A204.1 (cell line): Measurements from ENCODE around the gene LGALS9C.
"Not testable (repeated sequence)": the region's sequence is repeated elsewhere in the genome, so short reads cannot be mapped to it uniquely, and the experiment has no call there.

ENCODE experiments used
- FAIRE-seq: peaks from 2 replicates; lab custom pipeline; 2012; peaks lifted over from hg19 to GRCh38; lab: Jason Lieb, UNC

Gene LGALS9C

DNA sequence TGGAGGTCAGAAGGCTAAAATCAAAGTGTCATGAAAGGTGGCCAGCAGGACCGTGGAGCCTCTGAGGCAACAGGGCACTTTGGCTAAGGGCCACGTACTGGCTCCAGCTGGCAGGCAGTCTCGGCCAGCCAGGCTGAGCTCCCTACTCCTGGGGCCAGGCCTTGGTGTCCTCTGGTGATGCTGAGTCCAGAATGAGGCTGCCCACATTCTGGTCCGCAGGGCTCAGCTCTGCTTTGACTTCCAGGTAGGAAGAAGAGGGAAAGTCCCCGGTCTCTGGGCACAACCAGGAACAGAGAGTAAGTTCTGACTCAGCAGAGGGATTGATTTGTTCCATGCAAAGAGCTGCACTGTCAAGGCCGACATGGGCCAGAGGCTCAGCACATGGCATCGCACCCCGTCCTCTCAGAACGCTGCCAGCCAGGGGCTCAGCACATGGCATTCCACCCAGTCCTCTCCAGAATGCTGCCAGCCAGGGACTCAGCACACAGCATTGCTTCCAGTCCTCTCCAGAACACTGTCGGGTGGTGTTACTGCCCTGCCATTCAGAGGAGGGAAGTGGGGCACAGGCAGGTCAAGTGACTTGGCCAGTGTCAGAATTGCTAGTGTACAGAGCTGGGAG is 2.5 kb downstream of the LGALS9C start:
- not testable (repeated sequence) for FAIRE-seq

DNA sequence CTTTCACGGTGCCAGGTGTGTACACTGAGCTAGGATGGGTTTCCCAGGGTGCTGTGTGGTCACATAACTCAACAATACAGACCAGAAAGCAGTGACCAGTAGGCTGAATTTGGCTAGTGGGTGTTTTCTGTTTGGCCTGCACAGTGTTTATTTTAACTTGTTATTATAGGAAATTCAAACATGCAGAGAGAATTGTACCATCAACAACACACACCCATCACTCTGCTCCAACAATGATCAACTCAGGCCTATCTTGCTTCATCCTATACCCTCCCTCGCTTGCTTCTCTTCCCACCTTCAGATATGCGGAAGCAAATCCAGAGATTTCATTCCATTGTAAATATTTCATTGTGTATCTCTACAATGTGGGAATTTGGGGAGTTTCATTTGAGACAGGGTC is 5.2 kb downstream of the LGALS9C start:
- FAIRE-seq: not testable (repeated sequence)

DNA sequence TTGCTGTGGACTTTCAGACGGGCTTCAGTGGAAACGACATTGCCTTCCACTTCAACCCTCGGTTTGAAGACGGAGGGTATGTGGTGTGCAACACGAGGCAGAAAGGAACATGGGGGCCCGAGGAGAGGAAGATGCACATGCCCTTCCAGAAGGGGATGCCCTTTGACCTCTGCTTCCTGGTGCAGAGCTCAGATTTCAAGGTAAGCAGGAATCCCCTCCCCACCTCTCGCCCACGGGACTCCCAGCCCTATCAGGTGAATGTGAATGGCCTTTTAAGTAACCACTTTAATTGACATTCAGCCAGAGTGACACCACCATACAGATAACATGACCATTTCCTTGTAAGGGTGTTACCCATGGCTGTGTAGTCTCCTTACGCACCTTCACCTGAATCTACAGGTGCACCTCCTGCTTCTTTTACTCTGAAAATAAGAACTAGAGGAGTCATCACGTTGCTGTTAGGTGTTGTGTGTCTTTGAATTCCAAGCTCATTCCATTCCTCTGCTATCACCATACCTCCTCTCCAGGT is 9.4 kb downstream of the LGALS9C start:
- FAIRE-seq: not testable (repeated sequence)

DNA sequence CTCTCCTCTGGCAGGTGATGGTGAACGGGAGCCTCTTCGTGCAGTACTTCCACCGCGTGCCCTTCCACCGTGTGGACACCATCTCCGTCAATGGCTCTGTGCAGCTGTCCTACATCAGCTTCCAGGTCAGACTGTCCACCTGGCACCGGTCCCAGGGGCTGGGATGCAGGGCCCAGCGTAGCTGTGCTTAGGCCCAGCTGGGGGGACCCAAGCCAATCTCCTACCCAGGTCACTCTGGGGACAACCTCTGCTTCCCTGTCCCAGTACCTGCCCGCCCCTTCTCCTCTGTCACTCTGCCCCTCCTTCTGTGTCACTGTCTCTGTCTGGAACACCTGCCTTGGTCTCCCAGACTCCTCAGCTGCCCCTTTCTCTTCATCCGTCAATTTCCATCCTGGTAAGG is 11.0 kb downstream of the LGALS9C start:
- not testable (repeated sequence) for FAIRE-seq

DNA sequence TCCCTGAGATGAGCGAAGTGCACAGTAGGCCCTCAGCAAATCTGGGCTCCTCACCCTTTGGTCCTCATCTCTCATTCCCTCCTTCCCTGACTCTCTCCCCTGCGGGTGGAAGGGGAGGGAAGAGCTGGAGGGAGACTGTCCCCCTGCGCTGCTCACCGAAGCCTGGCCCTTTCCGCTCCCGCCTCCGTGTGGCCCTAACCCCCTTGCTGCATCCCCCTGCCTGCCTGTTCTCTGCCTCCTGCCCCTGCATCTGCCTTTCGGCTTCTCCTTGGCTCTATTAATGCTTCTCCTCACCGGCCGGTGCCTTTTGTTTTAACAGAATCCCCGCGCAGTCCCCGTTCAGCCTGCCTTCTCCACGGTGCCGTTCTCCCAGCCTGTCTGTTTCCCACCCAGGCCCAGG is 12.0 kb downstream of the LGALS9C start:
- FAIRE-seq: not testable (repeated sequence)

DNA sequence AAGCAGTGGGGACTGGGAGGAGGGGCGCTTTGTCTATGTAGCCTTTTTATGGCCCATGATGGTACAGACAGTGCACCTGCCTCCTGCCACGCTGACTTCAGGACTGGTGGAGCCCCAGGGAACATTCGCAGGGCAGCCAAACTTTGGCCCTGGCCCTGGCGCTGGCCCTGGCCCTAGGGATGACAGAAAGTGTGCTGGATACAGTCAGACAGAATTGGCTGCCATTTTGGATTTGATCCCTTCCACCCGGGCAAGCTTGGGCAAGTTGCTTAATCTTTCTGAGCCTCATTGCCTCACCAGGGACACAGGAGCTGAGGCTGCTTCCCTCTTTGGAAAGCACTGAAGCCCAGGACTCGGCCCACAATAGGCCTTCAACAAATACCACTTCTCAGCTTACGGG is 13.4 kb downstream of the LGALS9C start:
- not testable (repeated sequence) for FAIRE-seq

DNA sequence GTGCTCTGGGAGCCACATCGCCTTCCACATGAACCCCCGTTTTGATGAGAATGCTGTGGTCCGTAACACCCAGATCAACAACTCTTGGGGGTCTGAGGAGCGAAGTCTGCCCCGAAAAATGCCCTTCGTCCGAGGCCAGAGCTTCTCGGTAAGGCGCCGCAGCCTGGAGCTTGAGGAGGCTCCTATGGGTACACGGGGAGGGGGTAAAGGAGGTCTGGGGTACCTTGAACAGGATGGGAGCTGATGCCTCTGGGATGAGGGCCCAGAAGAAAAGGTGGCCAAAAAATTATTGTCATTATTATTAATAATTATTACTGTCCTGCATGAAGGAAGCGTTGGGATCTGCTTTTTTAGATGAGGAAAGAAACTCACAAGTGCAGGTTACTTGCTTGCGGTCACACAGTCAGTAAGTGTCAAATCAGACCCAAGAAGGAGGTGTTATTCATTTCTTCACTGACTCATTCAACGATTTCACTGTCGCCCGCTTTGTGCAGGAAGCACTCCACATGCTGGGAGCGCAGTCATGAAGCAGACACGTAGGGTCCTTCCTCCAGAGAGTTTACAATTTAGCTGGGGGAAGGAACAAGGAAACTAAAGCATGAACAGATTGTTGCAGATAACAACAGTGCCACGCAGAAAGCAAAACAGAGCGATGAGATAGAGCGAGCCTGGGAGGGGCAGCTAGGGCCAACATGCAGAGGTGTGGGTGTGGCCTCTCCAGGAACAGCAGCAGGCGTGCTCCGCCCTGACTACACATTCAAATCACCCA is 16.3 kb downstream of the LGALS9C start:
- not testable (repeated sequence) for FAIRE-seq

DNA sequence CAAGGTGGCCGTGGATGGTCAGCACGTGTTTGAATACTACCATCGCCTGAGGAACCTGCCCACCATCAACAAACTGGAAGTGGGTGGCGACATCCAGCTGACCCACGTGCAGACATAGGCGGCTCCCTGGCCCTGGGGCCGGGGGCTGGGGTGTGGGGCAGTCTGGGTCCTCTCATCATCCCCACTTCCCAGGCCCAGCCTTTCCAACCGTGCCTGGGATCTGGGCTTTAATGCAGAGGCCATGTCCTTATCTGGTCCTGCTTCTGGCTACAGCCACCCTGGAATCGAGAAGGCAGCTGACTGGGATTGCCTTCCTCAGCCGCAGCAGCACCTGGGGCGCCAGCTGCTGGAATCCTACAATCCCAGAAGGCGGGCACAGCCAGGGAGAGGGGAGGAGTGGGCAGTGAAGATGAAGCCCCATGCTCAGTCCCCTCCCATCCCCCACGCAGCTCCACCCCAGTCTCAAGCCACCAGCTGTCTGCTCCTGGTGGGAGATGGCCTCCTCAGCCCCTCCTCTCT is 17.7 kb downstream of the LGALS9C start:
- not testable (repeated sequence) for FAIRE-seq

DNA sequence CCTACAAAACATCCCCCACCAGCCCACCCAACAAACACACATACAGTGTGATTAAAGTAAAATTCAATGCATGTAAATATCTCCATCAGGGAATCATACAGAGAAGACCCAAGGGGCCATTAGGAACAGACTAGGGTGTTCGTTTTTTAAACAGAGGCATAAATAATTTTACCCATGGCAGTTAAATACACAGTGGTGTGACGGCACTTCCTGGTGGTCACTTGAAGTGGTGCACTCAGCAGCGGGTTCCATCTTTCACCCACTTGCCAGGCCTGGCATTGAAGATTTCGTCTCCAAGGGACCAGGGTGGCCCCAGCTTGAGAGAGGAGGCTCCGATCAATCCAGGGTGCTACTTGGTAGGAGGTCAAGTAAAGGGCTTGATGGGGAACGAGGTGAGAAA is 20.5 kb downstream of the LGALS9C start:
- not testable (repeated sequence) for FAIRE-seq

DNA sequence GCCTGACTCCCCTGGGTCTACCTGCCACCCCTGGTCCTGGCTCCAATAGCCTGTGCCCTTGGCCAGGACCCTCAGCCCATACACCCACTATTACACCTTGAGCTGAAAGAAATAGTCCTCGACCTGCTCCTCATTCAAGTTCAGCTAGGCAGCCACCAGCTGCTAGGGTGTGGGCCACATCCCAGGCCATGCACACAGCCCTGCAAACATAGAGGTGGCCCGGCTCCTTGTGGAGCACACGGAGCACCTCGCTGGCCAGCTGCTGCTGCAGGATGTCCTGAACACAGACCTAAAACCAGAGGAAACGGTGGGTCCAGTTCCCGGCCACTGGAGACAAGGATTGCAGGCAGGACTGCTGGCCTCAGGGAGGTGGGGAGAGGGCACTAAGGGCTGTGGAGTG is 22.5 kb downstream of the LGALS9C start:
- FAIRE-seq: not testable (repeated sequence)

DNA sequence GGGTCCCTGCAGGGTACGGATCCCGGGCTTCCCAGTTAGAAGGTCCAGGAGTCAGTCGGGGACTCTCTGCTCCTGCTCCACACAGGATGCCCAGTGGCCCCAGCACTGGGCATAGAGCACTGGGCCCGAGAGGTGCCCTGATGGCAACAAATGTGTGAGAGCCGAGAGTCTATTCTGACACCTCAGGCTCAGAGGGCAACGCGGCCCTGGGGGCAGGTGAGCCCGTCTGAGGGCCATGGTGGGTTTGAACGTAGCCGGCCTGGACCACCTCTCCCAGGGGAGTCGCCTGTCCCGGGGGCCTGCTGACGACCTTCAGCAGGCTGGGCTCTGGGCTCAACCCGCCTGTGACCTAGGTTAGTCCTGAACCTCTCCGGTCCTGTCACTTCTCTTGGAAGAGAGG is 23.2 kb downstream of the LGALS9C start:
- not testable (repeated sequence) for FAIRE-seq

DNA sequence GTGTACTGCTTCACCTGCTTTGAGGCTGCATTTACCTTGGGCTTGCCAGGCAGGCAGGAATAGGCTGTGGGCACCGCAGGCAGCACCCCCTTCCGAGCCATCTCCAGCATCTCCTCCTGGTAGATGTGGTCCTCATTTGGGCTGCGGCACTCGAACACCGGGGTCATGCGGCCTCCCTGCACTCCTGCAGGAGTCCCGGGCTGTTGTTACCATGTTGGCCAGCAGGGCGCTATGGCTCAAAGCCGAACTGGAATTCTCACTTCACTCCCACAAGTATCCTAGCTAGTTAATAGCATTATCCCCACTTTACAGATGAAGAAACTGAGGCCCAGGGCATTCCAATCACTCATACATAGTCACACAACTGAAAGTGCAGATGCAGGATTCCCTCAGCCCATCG is 23.7 kb downstream of the LGALS9C start:
- not testable (repeated sequence) for FAIRE-seq

DNA sequence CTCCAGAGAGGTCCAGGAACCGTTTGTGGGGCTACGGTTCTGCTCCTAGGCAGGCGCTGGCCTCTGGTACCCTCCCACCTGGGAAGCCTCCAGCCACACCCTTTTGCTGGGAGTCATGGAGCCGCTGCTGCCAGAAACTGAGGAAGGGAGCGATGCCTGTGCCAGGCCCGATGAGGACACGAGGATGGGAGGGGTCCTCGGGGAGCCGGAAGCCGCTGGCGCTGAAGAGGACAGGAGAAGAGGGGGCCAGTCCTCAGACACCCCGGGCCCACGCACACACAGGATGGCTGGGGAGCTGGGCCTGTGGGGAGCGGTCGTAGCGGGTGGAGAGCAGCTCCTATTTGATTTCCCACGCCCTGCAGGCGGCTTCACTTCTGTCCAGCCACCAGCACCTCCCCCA is 24.2 kb downstream of the LGALS9C start:
- FAIRE-seq: not testable (repeated sequence)

DNA sequence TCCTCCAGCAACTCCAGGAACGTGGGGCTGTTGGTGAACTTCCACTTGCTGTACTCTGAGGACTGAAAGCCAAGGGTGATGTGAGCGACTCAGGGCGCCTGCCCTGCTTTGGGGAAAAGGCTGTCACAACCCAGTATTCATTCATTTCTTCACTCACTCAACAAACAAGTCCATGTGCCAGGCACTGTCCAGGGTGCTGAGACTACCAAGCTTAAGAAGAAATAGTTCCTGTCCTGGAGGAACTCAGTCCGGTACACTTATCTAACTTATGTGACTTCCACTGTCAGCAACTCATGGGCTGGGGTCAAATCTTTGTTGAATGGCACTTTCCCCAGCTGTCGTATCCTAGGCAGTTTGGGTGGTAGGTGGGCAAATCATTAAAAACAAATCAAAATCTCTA is 26.6 kb downstream of the LGALS9C start:
- not testable (repeated sequence) for FAIRE-seq

DNA sequence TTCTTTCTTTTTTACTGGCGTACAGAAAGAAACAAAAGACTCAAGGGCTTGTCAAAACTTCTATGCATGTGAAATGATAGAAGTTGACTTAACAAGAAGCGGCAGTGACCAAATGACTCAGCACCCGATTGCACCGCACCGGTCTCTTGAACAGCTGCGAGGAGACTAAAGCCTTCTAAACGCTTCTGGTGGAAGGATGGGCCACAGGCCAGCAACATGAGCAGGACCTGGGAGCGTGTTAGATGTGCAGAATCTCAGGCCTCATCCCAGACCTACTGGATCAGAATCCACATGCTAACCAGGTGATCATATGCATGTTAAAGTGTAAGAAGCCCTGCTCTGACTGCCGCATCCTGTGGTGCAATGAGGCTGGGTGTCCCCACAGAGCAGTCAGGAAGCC is 31.1 kb downstream of the LGALS9C start:
- FAIRE-seq: not testable (repeated sequence)

DNA sequence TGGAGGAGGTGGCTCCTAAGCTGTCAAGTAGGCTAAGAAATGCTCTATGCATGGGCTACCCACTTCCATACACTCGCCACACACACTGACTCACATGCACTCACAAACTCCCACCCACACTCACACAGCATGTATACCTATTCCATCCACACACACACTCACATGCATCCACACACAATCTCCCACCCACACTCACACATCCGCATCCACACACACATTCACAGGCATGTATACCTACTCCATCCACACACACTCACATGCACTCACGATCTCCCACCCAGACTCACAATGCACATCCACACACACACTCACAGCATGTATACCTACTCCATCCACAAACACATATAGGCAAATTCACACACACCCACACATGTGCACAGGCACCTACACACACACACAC is 32.1 kb downstream of the LGALS9C start:
- FAIRE-seq: not testable (repeated sequence)

DNA sequence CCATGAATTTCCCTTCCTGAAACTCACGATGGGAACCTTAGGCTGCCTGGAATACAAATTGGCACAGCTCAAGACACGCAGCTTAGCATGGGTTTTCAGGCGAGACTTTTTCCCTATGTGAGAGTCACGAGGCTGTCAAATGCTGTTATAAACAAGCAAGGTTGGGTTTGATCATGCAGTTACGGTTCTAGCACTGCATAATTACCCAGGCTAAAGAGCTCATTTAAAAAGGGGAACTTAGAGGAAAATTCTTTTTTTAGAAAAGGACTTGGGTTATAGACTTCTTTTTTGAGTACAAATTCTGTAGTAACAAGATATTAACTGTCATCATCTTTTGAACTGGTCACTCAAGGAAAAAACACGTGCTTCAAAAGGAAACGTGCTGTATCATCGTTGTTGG is 44.5 kb downstream of the LGALS9C start:
- not testable (repeated sequence) for FAIRE-seq

DNA sequence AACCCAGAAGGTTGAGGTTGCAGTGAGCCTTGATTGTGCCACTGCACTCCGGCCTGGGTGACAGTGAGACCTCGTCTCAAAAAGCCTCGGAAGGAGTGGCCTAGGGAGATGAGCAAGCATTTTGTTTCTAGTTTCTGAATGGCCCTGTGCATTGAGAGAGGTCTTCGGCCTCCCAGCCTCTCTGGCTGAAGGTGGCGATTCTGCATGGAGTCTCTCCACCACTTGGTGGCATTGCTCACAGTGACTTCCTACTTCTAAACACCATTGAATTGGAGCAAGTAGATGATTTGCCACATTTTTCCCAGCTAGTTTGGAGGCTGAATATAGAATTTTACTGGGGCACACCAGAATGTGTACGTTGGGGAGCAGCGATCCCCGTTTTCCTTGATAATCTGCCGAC is 48.4 kb downstream of the LGALS9C start:
- not testable (repeated sequence) for FAIRE-seq

DNA sequence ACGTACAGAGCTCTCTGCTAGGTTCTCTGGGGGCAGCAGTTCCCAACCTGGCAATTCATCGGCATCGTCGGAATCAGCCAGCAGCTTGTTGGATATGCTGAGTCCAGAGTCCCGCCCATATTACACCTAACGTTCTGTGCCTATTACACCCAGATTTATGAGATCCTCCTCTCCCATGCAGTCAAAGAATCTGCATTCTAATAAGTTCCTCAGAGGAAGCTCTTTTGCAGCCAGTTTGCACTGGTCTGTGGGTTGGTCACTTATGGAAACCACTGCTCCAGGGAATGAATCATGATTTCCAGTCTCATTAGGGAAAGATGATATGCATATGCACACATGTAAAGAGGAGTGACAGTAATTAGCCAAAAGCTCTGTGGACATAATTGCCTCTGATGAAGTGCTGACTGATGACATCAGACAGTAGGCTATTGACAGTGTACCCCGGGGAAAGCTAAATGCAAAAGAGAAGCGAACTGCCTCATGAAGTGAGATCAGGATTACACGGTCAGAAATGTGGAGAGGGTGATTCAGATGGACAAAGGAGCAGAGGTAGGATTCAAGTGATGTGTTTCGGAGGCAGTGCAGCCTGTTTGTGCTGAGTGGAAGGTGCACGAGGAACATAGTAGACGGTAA is 49.7 kb downstream of the LGALS9C start:
- FAIRE-seq: not testable (repeated sequence)

DNA sequence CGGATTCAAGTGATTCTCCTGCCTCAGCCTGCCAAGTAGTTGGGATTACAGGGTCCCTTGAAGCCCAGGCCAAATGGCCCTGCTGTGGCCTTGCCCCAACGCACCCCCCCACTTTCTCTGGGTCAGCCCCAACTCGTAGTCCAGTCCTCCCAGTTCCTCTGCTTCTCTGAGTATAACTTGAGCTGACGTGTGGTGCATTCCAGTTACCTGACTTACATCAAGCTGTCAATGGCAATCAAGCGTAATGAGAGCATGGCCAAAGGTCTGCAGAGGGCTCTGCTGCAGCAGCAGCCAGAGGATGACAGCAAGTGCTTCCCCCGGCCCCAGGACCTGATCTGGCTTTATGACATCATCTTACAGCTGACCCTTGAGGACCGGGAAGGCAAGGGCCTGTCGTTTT is 50.8 kb downstream of the LGALS9C start:
- not testable (repeated sequence) for FAIRE-seq

DNA sequence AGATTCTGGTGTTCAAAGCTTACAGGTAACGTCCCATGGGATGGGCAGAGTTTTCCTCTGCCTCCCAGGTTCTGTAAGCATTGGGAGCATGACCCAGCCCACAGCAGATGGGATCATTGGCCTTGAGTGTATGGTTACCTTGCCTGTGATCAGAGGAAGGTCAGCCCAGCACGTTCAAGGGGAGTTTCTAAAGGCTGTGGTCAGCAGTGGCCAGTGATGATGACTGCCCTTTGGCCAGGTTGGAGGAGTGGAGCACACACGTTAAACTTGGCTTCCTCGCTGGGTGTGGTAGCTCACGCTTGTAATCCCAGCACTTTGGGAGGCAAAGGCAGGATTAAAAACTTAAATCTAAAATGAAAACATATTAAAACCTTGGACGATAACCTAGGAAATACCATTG is 51.8 kb downstream of the LGALS9C start:
- not testable (repeated sequence) for FAIRE-seq

DNA sequence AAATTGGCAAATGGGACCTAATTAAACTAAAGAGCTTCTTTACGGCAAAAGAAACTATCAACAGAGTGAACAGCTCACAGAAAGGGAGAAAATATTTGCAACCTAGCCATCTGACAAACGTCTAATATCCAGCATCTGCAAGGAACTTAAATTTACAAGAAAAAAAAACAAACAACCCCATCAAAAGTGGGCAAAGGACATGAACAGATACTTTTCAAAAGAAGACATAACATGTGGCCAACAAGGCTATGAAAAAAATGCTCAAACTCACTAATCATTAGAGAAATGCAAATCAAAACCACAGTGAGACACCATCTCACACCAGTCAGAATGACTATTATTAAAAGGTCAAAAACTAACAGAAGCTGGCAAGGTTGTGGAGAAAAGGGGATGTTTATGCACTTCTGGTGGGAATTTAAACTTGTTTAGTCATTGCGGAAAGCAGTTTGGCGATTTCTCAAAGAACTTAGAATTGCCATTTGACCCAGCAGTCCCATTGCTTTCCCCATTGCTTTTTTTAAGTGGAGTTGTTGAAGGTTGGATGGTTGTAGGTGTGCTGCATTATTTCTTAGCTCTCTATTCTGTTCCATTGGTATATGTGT is 52.4 kb downstream of the LGALS9C start:
- FAIRE-seq: not testable (repeated sequence)
